GM23338 (cell line): ENCODE results near the gene EHF. TPM values are rescaled to one million over a fixed set of nuclear protein-coding genes. Genes with fewer than 3 reads are reported as not detected.

Source experiments
- ATAC-seq: fragments of 200-7000 bp; cut with Tn5 transposase; 3 replicates; pipeline ENCODE4 v1.9.1; 2020
- DNase-seq: peaks from one replicate; pipeline ENCODE4 v3.0.0-alpha.2; 2015; ENCODE audit warnings: low spot score
- H2AFZ ChIP-seq: fragments of 200-600 bp; sonication (generic); 2 replicates; pipeline ENCODE4 v1.8.0; 2016; ENCODE audit warnings: antibody characterized with exemption, mild to moderate bottlenecking, moderate library complexity
- H3F3A ChIP-seq: fragments of 200-600 bp; sonication (generic); replicated peaks from 2 replicates; pipeline ENCODE4 v1.8.0; 2017; ENCODE audit warnings: antibody characterized with exemption, mixed run types, low read depth
- H3K27ac ChIP-seq: fragments of 200-600 bp; sonication (generic); 2 replicates; pipeline ENCODE4 v1.6.1; 2016; ENCODE audit warnings: low read depth
- H3K27me3 ChIP-seq: fragments of 200-600 bp; sonication (generic); 2 replicates; pipeline ENCODE4 v1.8.0; 2016; ENCODE audit warnings: mild to moderate bottlenecking, mixed run types, moderate library complexity; ENCODE audit not compliant: insufficient read depth
- H3K36me3 ChIP-seq: fragments of 200-600 bp; sonication (generic); 2 replicates; pipeline ENCODE4 v1.8.0; 2016; ENCODE audit warnings: mild to moderate bottlenecking; ENCODE audit not compliant: insufficient read depth
- H3K4me1 ChIP-seq: fragments of 200-600 bp; sonication (generic); 2 replicates; pipeline ENCODE4 v1.8.0; 2016; ENCODE audit warnings: mild to moderate bottlenecking, moderate library complexity; ENCODE audit not compliant: insufficient read depth
- H3K4me2 ChIP-seq: fragments of 200-600 bp; sonication (generic); 2 replicates; pipeline ENCODE4 v1.7.1; 2017; ENCODE audit warnings: mixed run types
- H3K4me3 ChIP-seq: fragments of 200-600 bp; sonication (generic); 2 replicates; pipeline ENCODE4 v1.6.1; 2016; ENCODE audit warnings: mixed run types
- H3K79me2 ChIP-seq: fragments of 200-600 bp; sonication (generic); replicated peaks from 2 replicates; pipeline ENCODE4 v1.8.0; 2017; ENCODE audit warnings: mild to moderate bottlenecking; ENCODE audit not compliant: insufficient read depth
- H3K9me2 ChIP-seq: fragments of 200-600 bp; sonication (generic); 2 replicates; pipeline ENCODE4 v1.8.0; 2017; ENCODE audit not compliant: insufficient read depth
- H4K20me1 ChIP-seq: fragments of 200-600 bp; sonication (generic); replicated peaks from 2 replicates; pipeline ENCODE4 v1.8.0; 2017; ENCODE audit warnings: mild to moderate bottlenecking; ENCODE audit not compliant: insufficient read depth
- H3K27ac Mint-ChIP-seq: 2 replicates; pipeline ENCODE4 v1.8.0; 2020; ENCODE audit warnings: inconsistent platforms, mild to moderate bottlenecking, moderate library complexity, mixed read lengths
- H3K27me3 Mint-ChIP-seq: 3 replicates; pipeline ENCODE4 v1.8.0; 2022; ENCODE audit warnings: low read depth, mild to moderate bottlenecking, moderate library complexity, mixed read lengths, inconsistent platforms; ENCODE audit not compliant: insufficient read depth, poor library complexity
- H3K36me3 Mint-ChIP-seq: 3 replicates; pipeline ENCODE4 v1.8.0; 2021; ENCODE audit warnings: low read depth, mild to moderate bottlenecking, inconsistent platforms, moderate library complexity, mixed read lengths
- H3K4me1 Mint-ChIP-seq: 3 replicates; pipeline ENCODE4 v1.8.0; 2020; ENCODE audit warnings: mild to moderate bottlenecking, inconsistent platforms, mixed read lengths
- H3K4me3 Mint-ChIP-seq: 3 replicates; pipeline ENCODE4 v1.8.0; 2021; ENCODE audit warnings: moderate library complexity, mild to moderate bottlenecking, inconsistent platforms, mixed read lengths
- H3K9me3 Mint-ChIP-seq: 3 replicates; pipeline ENCODE4 v1.8.0; 2020; ENCODE audit warnings: moderate library complexity, mild to moderate bottlenecking, inconsistent platforms, mixed read lengths
- CREB1 ChIP-seq: fragments of 250-450 bp; sonication (Bioruptor Pico); IDR thresholded peaks from 2 replicates; pipeline ENCODE4 v1.5.0; 2020; ENCODE audit warnings: low read depth, mild to moderate bottlenecking, moderate library complexity
- NANOG ChIP-seq: IDR thresholded peaks from 2 replicates; pipeline ENCODE4 v1.6.1; 2016; ENCODE audit warnings: antibody characterized with exemption, borderline replicate concordance
- POLR2AphosphoS5 ChIP-seq: IDR thresholded peaks from 2 replicates; pipeline ENCODE4 v1.6.1; 2016; ENCODE audit warnings: antibody characterized with exemption, low read depth
- STAT1 ChIP-seq: IDR thresholded peaks from one replicate; pipeline ENCODE4 v1.6.1; 2016; ENCODE audit warnings: antibody characterized with exemption; ENCODE audit not compliant: unreplicated experiment
- ZNF114 ChIP-seq: fragments of 250-450 bp; sonication (Bioruptor Pico); IDR thresholded peaks from 2 replicates; pipeline ENCODE4 v1.5.0; 2020; ENCODE audit warnings: mild to moderate bottlenecking, moderate library complexity
- ZNF462 ChIP-seq: fragments of 250-450 bp; sonication (Bioruptor Pico); IDR thresholded peaks from 2 replicates; pipeline ENCODE4 v1.5.0; 2020; ENCODE audit warnings: mild to moderate bottlenecking, moderate library complexity
- polyA plus RNA-seq: library from polyadenylated mRNA; unstranded; fragments of >200 nt; fragmentation: Nextera tagmentation; extraction: Ambion mirVana; gene quantifications from 2 replicates; pipeline ENCODE4 v1.2.1, GENCODE V29; 2016
- total RNA-seq: library from RNA; depleted of rRNA; stranded (reverse); fragments of >200 nt; shearing (Covaris generic); gene quantifications from 2 replicates; pipeline ENCODE4 v1.2.3, GENCODE V29; 2014
- TF ChIP-seq, protein P1 (sequence below), 2 experiments: fragments of 200-600 bp in 1 of 2; sonication (generic) in 1 of 2; conservative IDR thresholded peaks; 2 replicates each; pipeline versions ENCODE4 v1.5.1 to v1.6.1; 2016 to 2017; ENCODE audit warnings: antibody characterized with exemption in 2 of 2, low read depth in 2 of 2, mild to moderate bottlenecking in 2 of 2, moderate library complexity in 1 of 2

The EHF gene
- total and polyA plus RNA-seq, 2 experiments from 2014 or later: not detected

- no peaks in the 10 kb centered on the region for H3K9me3 Mint-ChIP-seq
- Histone ChIP-seq H3K9me2 (peaks cover 9% of the 10 kb centered on the region; the same call in 1 of the 2 replicates), H3K36me3 (no peaks in the 10 kb centered on the region), H3K4me2 (no peak overlapping the region), H3K27ac (no peak overlapping the region), H3K4me3 (no peak overlapping the region), H3K27me3 (no peaks in the 10 kb centered on the region), H3F3A (no peaks in the 10 kb centered on the region), H4K20me1 (no peaks in the 10 kb centered on the region), H2AFZ (peak overlapping the region; percentile 38; the same call in 1 of the 2 replicates), H3K79me2 (no peaks in the 10 kb centered on the region), H3K4me1 (peaks cover 41% of the 10 kb centered on the region)
- H3K4me3 Mint-ChIP-seq: no peak overlapping the region
- DNase-seq (no peak), ATAC-seq (no peak)
- TF ChIP-seq ZNF114: no peak
- TF ChIP-seq, protein P1, sequence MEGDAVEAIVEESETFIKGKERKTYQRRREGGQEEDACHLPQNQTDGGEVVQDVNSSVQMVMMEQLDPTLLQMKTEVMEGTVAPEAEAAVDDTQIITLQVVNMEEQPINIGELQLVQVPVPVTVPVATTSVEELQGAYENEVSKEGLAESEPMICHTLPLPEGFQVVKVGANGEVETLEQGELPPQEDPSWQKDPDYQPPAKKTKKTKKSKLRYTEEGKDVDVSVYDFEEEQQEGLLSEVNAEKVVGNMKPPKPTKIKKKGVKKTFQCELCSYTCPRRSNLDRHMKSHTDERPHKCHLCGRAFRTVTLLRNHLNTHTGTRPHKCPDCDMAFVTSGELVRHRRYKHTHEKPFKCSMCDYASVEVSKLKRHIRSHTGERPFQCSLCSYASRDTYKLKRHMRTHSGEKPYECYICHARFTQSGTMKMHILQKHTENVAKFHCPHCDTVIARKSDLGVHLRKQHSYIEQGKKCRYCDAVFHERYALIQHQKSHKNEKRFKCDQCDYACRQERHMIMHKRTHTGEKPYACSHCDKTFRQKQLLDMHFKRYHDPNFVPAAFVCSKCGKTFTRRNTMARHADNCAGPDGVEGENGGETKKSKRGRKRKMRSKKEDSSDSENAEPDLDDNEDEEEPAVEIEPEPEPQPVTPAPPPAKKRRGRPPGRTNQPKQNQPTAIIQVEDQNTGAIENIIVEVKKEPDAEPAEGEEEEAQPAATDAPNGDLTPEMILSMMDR (conservative IDR thresholded peaks at IDR 0.05; ENCODE audit: low read depth in 2 of 2): no peak
- no peak for TF ChIP-seq POLR2AphosphoS5
- TF ChIP-seq NANOG: no peak
- TF ChIP-seq STAT1: no peak
- TF ChIP-seq ZNF462: no peak
- no peak for TF ChIP-seq CREB1
- H3K4me1 Mint-ChIP-seq: peaks cover 26% of the 10 kb centered on the region
- no peaks in the 10 kb centered on the region for H3K27me3 Mint-ChIP-seq
- H3K36me3 Mint-ChIP-seq: no peaks in the 10 kb centered on the region
- no peak overlapping the region for H3K27ac Mint-ChIP-seq
Observed at GRCh38 chr11:34658071-34659015, 37.5 kb downstream of the EHF start.
